HG03571 (cell line): ENCODE data around the gene TAF1A.
"Not testable (repeated sequence)": the region's sequence is repeated elsewhere in the genome, so short reads cannot be mapped to it uniquely, and the experiment has no call there.

Experiments used
- ATAC-seq: cut with Tn5 transposase; IDR thresholded peaks from one replicate; pipeline ENCODE4 v1.9.1; 2021; ENCODE audit not compliant: unreplicated experiment

The TAF1A gene

GRCh38 chr1:222589462-222590302, at the start of gene TAF1A:
Gene TAF1A, minus strand, starts transcription at chr1:222589933.
- peak; percentile 99 for ATAC-seq

GRCh38 chr1:222634180-222635013, 44.7 kb upstream of the TAF1A start:
- ATAC-seq = peak; percentile 74

- ATAC-seq = no peak
These were observed 43.0 kb upstream of the TAF1A start for GRCh38 chr1:222632749-222633148.

GRCh38 chr1:222631611-222632208, 42.0 kb upstream of the TAF1A start:
- no peak for ATAC-seq

GRCh38 chr1:222629921-222630535, 40.3 kb upstream of the TAF1A start:
- ATAC-seq = no peak

- no peak for ATAC-seq
These were observed 37.5 kb upstream of the TAF1A start for GRCh38 chr1:222627232-222627631.

- no peak for ATAC-seq
These were observed 34.5 kb upstream of the TAF1A start for GRCh38 chr1:222624214-222624613.

GRCh38 chr1:222623458-222623857, 33.7 kb upstream of the TAF1A start:
- no peak for ATAC-seq

- ATAC-seq = no peak
These were observed 33.0 kb upstream of the TAF1A start for GRCh38 chr1:222622765-222623164.

- ATAC-seq = peak; percentile 53
These were observed 30.8 kb upstream of the TAF1A start for GRCh38 chr1:222620566-222620965.

GRCh38 chr1:222618880-222619596, 29.3 kb upstream of the TAF1A start:
- no peak for ATAC-seq

GRCh38 chr1:222618001-222618879, 28.5 kb upstream of the TAF1A start, which contains the start of gene MIA3:
Gene MIA3, plus strand, starts transcription at chr1:222618097. Its CDS starts 14 bp downstream, at chr1:222618111.
- ATAC-seq = peak; percentile 57

GRCh38 chr1:222617367-222617951, 27.7 kb upstream of the TAF1A start:
- ATAC-seq = peak; percentile 64

- no peak for ATAC-seq
These were observed 26.8 kb upstream of the TAF1A start for GRCh38 chr1:222616525-222616924.

- no peak for ATAC-seq
These were observed 23.9 kb upstream of the TAF1A start for GRCh38 chr1:222613627-222614026.

GRCh38 chr1:222610728-222611127, 21.0 kb upstream of the TAF1A start:
- ATAC-seq = no peak

- not testable (repeated sequence) for ATAC-seq
These were observed 19.4 kb upstream of the TAF1A start for GRCh38 chr1:222609111-222609510.

- ATAC-seq = no peak
These were observed 17.0 kb upstream of the TAF1A start for GRCh38 chr1:222606757-222607156.

GRCh38 chr1:222601257-222601656, 11.5 kb upstream of the TAF1A start:
- no peak for ATAC-seq
